NCI-H345 treated with DMSO at 0.1 percent for 48 hours (cell line): ENCODE measurements around the gene DCDC2.
A peak's percentile ranks its signal among the peaks of the same experiment; 100 is the strongest.
"Not testable (repeated sequence)": the region's sequence is repeated elsewhere in the genome, so short reads cannot be mapped to it uniquely, and the experiment has no call there.

Source experiments
- DNase-seq: peaks from one replicate; lab custom pipeline; 2025; ENCODE audit not compliant: unreplicated experiment; lab: John Stamatoyannopoulos, UW

The DCDC2 gene

GRCh38 chr6:24329022-24329421 is 28.8 kb downstream of the DCDC2 start:
- DNase-seq: no peak

GRCh38 chr6:24327756-24328155 is 30.1 kb downstream of the DCDC2 start:
- DNase-seq: no peak

GRCh38 chr6:24325978-24326377 is 31.9 kb downstream of the DCDC2 start:
- DNase-seq: no peak

- DNase-seq: no peak
Observed at GRCh38 chr6:24324617-24325016, 33.2 kb downstream of the DCDC2 start.

- no peak for DNase-seq
Observed at GRCh38 chr6:24323632-24324337, 34.1 kb downstream of the DCDC2 start.

- DNase-seq: no peak
Observed at GRCh38 chr6:24322924-24323323, 34.9 kb downstream of the DCDC2 start.

- DNase-seq: not testable (repeated sequence)
Observed at GRCh38 chr6:24322446-24322845, 35.4 kb downstream of the DCDC2 start.

GRCh38 chr6:24321538-24322162 is 36.2 kb downstream of the DCDC2 start:
- DNase-seq: no peak

GRCh38 chr6:24313251-24314141 is 44.4 kb downstream of the DCDC2 start:
- no peak for DNase-seq

- DNase-seq: not testable (repeated sequence)
Observed at GRCh38 chr6:24311775-24312174, 46.1 kb downstream of the DCDC2 start.

GRCh38 chr6:24307881-24308280 is 50.0 kb downstream of the DCDC2 start:
- DNase-seq: no peak

- DNase-seq: no peak
Observed at GRCh38 chr6:24306936-24307335, 50.9 kb downstream of the DCDC2 start.

- no peak for DNase-seq
Observed at GRCh38 chr6:24306038-24306437, 51.8 kb downstream of the DCDC2 start.

- no peak for DNase-seq
Observed at GRCh38 chr6:24296944-24297343, 60.9 kb downstream of the DCDC2 start.

GRCh38 chr6:24293852-24294251 is 64.0 kb downstream of the DCDC2 start:
- DNase-seq: not testable (repeated sequence)

GRCh38 chr6:24287239-24287638 is 70.6 kb downstream of the DCDC2 start:
- DNase-seq: no peak

GRCh38 chr6:24284006-24284405 is 73.9 kb downstream of the DCDC2 start:
- no peak for DNase-seq

GRCh38 chr6:24283043-24283985 is 74.5 kb downstream of the DCDC2 start:
- peak; percentile 94 for DNase-seq

- peak; percentile 33 for DNase-seq
Observed at GRCh38 chr6:24274441-24275083, 83.3 kb downstream of the DCDC2 start.
